ENCODE measurements around the gene SLC2A4RG.
"Not testable (repeated sequence)": the region's sequence is repeated elsewhere in the genome, so short reads cannot be mapped to it uniquely, and the experiment has no call there.

SLC2A4RG gene

GRCh38 chr20:63758152-63758551, 18.6 kb downstream of the SLC2A4RG start:
- no peak for DNase-seq

- no peak for DNase-seq
These were observed 19.9 kb downstream of the SLC2A4RG start for GRCh38 chr20:63759377-63759901.

- no peak for DNase-seq
These were observed 25.7 kb downstream of the SLC2A4RG start for GRCh38 chr20:63765082-63765873.

GRCh38 chr20:63765902-63766301, 26.3 kb downstream of the SLC2A4RG start:
- no peak for DNase-seq

GRCh38 chr20:63766695-63767426, 27.3 kb downstream of the SLC2A4RG start:
- DNase-seq: no peak

GRCh38 chr20:63767456-63767855, 27.9 kb downstream of the SLC2A4RG start:
- DNase-seq: no peak

- DNase-seq: no peak
These were observed 28.3 kb downstream of the SLC2A4RG start for GRCh38 chr20:63767886-63768285.

- no peak for DNase-seq
These were observed 29.3 kb downstream of the SLC2A4RG start for GRCh38 chr20:63768591-63769515.

- DNase-seq: peak; percentile 53
These were observed 30.4 kb downstream of the SLC2A4RG start for GRCh38 chr20:63769891-63770474.

GRCh38 chr20:63771046-63771707, 31.6 kb downstream of the SLC2A4RG start:
- no peak for DNase-seq

GRCh38 chr20:63772781-63773518, 33.4 kb downstream of the SLC2A4RG start:
- no peak for DNase-seq

- no peak for DNase-seq
These were observed 34.1 kb downstream of the SLC2A4RG start for GRCh38 chr20:63773571-63774241.

GRCh38 chr20:63774306-63774705, 34.7 kb downstream of the SLC2A4RG start:
- no peak for DNase-seq

GRCh38 chr20:63775096-63775978, 35.8 kb downstream of the SLC2A4RG start:
- DNase-seq: no peak

GRCh38 chr20:63776875-63777274, 37.3 kb downstream of the SLC2A4RG start:
- not testable (repeated sequence) for DNase-seq

- no peak for DNase-seq
These were observed 38.0 kb downstream of the SLC2A4RG start for GRCh38 chr20:63777614-63778013.

- no peak for DNase-seq
These were observed 38.6 kb downstream of the SLC2A4RG start for GRCh38 chr20:63778034-63778752.

- no peak for DNase-seq
These were observed 39.3 kb downstream of the SLC2A4RG start for GRCh38 chr20:63778857-63779256.

GRCh38 chr20:63781181-63781580, 41.6 kb downstream of the SLC2A4RG start:
- no peak for DNase-seq
